GM19395 (cell line): ENCODE results near the gene ADAMTS8.

ENCODE experiments used
- ATAC-seq: cut with Tn5 transposase; IDR thresholded peaks from one replicate; pipeline ENCODE4 v1.9.1; 2021; ENCODE audit warnings: mild to moderate bottlenecking, moderate library complexity; ENCODE audit not compliant: unreplicated experiment

Gene ADAMTS8

DNA sequence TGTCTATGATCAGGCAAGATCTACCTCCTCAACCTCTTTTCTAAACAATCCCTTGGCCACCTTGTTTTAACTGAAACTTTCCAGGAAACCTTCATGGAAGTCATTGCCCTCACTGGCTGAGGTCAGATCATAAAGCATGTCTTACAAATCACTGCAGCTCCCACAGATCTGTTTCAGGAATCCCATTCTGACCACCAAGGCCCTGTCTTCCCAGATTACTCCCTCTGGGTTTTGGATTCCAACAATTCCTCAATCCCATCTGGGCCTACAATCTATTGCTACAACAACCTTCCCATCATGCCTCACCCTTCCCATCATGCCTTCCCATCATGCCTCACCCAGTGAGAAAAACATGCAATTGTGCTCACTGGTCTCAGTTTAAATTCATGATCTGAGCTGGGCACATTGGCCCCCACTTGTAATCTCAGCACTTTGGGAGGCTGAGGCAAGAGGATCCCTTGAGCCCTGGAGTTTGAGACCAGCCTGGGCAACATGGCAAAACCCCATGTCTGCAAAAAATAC, 35.9 kb upstream of the ADAMTS8 start:
- no peak for ATAC-seq

DNA sequence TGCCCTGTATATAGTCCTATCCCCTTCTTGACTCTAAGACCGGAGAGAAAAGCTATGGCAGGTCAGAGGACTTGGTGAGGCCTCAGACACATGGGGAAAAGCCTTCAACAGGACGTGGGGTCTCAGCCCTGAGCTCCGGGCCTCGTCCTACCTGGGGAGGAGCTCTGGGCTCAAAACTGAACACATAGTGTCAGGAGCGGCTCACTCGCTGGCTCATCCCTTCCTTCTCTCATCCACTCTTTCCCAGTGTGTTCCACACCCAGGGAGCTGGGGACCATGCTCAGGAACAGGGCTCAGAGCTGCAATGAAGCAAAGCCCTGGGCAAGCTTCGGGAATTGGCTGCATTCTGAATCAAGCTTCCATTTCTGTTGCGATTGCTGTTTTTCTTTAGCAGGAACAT, 34.5 kb upstream of the ADAMTS8 start:
- no peak for ATAC-seq

- ATAC-seq, result no peak
Observed at GRCh38 chr11:130462101-130462885, 33.9 kb upstream of the ADAMTS8 start.

- no peak for ATAC-seq
Observed at GRCh38 chr11:130459521-130459920, 31.1 kb upstream of the ADAMTS8 start.

GRCh38 chr11:130458410-130458729, 30.0 kb upstream of the ADAMTS8 start:
- no peak for ATAC-seq

GRCh38 chr11:130457623-130458409, 29.4 kb upstream of the ADAMTS8 start:
- no peak for ATAC-seq

GRCh38 chr11:130456286-130456685, 27.9 kb upstream of the ADAMTS8 start:
- ATAC-seq, result no peak

- no peak for ATAC-seq
Observed at GRCh38 chr11:130455483-130456127, 27.2 kb upstream of the ADAMTS8 start.

GRCh38 chr11:130454491-130455252, 26.3 kb upstream of the ADAMTS8 start:
- ATAC-seq, result no peak

GRCh38 chr11:130452940-130453339, 24.5 kb upstream of the ADAMTS8 start:
- ATAC-seq, result no peak

GRCh38 chr11:130452176-130452575, 23.8 kb upstream of the ADAMTS8 start:
- ATAC-seq, result no peak

- ATAC-seq, result no peak
Observed at GRCh38 chr11:130451231-130452019, 23.0 kb upstream of the ADAMTS8 start.

- no peak for ATAC-seq
Observed at GRCh38 chr11:130449996-130450769, 21.8 kb upstream of the ADAMTS8 start.

- ATAC-seq, result no peak
Observed at GRCh38 chr11:130449310-130449990, 21.0 kb upstream of the ADAMTS8 start.

DNA sequence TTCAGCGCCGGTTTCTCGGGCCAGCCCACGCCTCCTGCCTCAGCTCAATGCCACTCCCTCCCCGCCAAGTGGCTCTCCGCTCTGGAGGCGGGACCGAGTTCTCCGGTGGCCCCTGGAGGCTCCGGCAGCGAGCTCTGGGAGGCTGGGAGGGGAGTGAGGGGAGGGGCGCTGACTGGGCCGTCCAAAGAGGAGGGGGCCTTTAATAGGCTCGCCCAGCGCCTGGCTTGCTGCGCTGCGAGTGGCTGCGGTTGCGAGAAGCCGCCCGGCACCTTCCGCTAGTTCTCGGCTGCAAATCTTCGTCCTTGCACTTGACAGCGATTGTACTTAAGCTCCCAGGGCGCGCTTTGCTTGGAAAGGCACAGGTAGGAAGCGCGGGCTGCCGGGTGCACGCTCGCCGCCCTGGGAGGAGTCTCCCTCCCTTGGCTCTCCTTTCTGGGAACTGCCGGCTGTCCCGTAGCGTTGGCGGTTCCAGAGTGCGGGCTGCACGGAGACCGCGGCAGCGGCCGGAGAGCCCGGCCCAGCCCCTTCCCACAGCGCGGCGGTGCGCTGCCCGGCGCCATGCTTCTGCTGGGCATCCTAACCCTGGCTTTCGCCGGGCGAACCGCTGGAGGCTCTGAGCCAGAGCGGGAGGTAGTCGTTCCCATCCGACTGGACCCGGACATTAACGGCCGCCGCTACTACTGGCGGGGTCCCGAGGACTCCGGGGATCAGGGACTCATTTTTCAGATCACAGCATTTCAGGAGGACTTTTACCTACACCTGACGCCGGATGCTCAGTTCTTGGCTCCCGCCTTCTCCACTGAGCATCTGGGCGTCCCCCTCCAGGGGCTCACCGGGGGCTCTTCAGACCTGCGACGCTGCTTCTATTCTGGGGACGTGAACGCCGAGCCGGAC, 20.3 kb upstream of the ADAMTS8 start, which contains the start of gene ADAMTS15:
Gene ADAMTS15, plus strand, starts transcription at position 230 of the 894 bp plus-strand sequence. Its CDS starts 329 bp downstream, at position 559.
- no peak for ATAC-seq

- no peak for ATAC-seq
Observed at GRCh38 chr11:130448039-130448415, 19.6 kb upstream of the ADAMTS8 start.

DNA sequence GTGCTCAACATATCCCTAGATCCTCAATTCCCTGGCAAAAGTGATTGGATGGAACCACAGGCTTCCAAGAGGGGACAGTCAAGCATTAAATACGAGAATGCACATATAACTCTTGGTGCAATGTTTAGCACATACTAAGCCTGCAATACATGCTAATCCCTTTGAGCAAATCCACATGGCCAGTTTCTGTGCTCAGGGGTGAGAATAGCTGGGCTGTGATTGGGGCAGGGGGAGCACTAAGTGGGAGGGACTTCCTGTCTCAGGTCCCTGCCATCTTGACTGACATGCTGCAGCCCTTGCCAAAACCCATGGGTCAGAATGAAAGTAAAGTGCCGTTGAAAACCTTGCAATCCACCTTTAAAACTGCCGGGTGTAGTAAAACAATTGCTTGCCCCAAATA, 17.4 kb upstream of the ADAMTS8 start:
- ATAC-seq, result no peak

DNA sequence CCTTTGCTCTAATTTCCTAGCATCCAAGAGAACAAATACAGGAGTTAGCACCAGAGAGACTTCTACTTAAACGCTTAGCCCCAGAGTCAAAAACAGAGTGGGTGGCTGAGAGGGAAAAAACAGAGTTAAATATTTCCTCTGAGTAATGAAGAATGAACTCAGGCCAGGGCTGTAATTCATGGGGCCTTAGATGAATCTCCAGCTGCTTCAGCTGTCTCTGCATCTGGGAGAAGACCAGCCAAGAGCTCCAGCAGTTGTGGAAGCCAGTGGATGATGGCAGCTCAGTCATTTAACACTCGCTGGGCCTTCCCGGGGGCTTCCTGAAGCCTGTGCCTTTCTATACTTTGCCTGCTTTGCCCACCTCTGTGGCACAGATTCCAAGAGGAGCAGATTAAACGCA, 14.3 kb upstream of the ADAMTS8 start:
- ATAC-seq, result no peak
